Neural progenitor cell (in vitro differentiated cells): ENCODE measurements around the gene HOATZ. TPM values are rescaled to one million over a fixed set of nuclear protein-coding genes. Genes with fewer than 3 reads are reported as not detected.

Source experiments
- DNase-seq: peaks from one replicate; pipeline ENCODE4 v3.0.0-alpha.2; 2016; ENCODE audit warnings: low spot score
- H2AFZ ChIP-seq: fragments of 200-600 bp; sonication (generic); replicated peaks from 2 replicates; pipeline ENCODE4 v1.6.1; 2016; ENCODE audit warnings: antibody characterized with exemption
- H3F3A ChIP-seq: fragments of 200-600 bp; sonication (generic); 2 replicates; pipeline ENCODE4 v1.6.1; 2016; ENCODE audit warnings: antibody characterized with exemption, low read depth
- H3K27ac ChIP-seq: fragments of 200-600 bp; sonication (generic); 2 replicates; pipeline ENCODE4 v1.5.1; 2016; ENCODE audit warnings: mild to moderate bottlenecking
- H3K27me3 ChIP-seq: fragments of 200-600 bp; sonication (generic); 2 replicates; pipeline ENCODE4 v1.6.1; 2016; ENCODE audit warnings: mild to moderate bottlenecking, moderate library complexity
- H3K36me3 ChIP-seq: fragments of 200-600 bp; sonication (generic); 2 replicates; pipeline ENCODE4 v1.5.1; 2016
- H3K4me1 ChIP-seq: fragments of 200-600 bp; sonication (generic); 2 replicates; pipeline ENCODE4 v1.6.1; 2016; ENCODE audit warnings: mixed run types
- H3K4me2 ChIP-seq: fragments of 200-600 bp; sonication (generic); 2 replicates; pipeline ENCODE4 v1.6.1; 2016
- H3K4me3 ChIP-seq: fragments of 200-600 bp; sonication (generic); 2 replicates; pipeline ENCODE4 v1.5.1; 2016
- H3K79me2 ChIP-seq: fragments of 200-600 bp; sonication (generic); 2 replicates; pipeline ENCODE4 v1.6.1; 2016; ENCODE audit warnings: low read depth
- H3K9ac ChIP-seq: fragments of 200-600 bp; sonication (generic); 2 replicates; pipeline ENCODE4 v1.6.1; 2016
- H3K9me3 ChIP-seq: fragments of 200-600 bp; sonication (generic); 2 replicates; pipeline ENCODE4 v1.5.1; 2016; ENCODE audit warnings: low read depth
- H4K20me1 ChIP-seq: fragments of 200-600 bp; sonication (generic); 2 replicates; pipeline ENCODE4 v1.6.1; 2016; ENCODE audit warnings: low read depth
- H3K27ac Mint-ChIP-seq: 3 replicates; pipeline ENCODE4 v1.8.0; 2021; ENCODE audit warnings: mixed read lengths
- H3K27me3 Mint-ChIP-seq: 2 replicates; pipeline ENCODE4 v1.8.0; 2022; ENCODE audit warnings: low read depth, mild to moderate bottlenecking, inconsistent platforms, moderate library complexity, mixed read lengths; ENCODE audit not compliant: insufficient read depth
- H3K36me3 Mint-ChIP-seq: 3 replicates; pipeline ENCODE4 v1.8.0; 2021; ENCODE audit warnings: mixed read lengths
- H3K4me1 Mint-ChIP-seq: 3 replicates; pipeline ENCODE4 v1.8.0; 2021; ENCODE audit warnings: mixed read lengths
- H3K4me3 Mint-ChIP-seq: 3 replicates; pipeline ENCODE4 v1.8.0; 2021; ENCODE audit warnings: mild to moderate bottlenecking, moderate library complexity, mixed read lengths
- H3K9me3 Mint-ChIP-seq: 3 replicates; pipeline ENCODE4 v1.8.0; 2020; ENCODE audit warnings: mixed read lengths
- EZH2 ChIP-seq: fragments of 200-600 bp; sonication (generic); IDR thresholded peaks from 2 replicates; pipeline ENCODE4 v1.6.1; 2017; ENCODE audit warnings: antibody characterized with exemption, mild to moderate bottlenecking, moderate library complexity
- EZH2phosphoT487 ChIP-seq: fragments of 200-600 bp; sonication (generic); IDR thresholded peaks from 2 replicates; pipeline ENCODE4 v1.6.1; 2017; ENCODE audit warnings: antibody characterized with exemption
- total RNA-seq: library from RNA; depleted of rRNA; stranded (reverse); fragments of >200 nt; gene quantifications from 2 replicates; pipeline ENCODE4 v1.2.3, GENCODE V29; 2015; ENCODE audit warnings: low replicate concordance
- TF ChIP-seq, protein P1 (sequence below): fragments of 200-600 bp; sonication (generic); IDR thresholded peaks from 2 replicates; pipeline ENCODE4 v1.5.1; 2017; ENCODE audit warnings: antibody characterized with exemption, mild to moderate bottlenecking

Gene HOATZ
- total RNA-seq, 1 donor from 2014 or later: not detected

DNA sequence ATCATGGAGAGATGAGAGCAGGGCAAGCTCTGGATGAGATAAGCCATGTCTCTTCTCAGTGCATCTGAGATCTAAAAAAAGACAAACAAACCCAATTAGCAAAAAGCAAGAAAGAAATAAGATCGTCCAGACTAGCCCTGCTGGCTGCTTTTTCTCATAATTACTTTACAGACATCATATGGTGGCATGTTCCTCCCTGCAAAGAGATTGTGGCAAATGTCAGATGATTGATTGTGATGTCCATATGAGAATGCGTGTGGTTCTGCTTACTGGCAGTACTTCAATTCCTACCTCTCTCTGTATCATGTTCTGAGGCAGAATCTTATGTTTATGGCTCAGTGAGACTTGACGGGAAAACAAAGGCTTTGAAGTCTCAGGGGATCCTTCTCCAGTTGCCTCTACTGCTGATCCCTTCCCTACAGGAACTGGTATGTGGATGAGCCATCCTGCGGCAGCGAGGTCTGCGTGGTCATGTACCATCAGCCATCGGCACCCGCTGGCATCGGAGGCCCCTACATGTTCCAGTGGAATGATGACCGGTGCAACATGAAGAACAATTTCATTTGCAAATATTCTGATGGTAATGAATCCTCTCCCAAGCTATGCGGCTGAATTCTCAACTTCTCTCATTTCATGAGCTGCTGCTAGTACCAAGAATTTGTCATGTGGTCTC lies 34.8 kb downstream of the HOATZ start:
- TF ChIP-seq, protein P1, sequence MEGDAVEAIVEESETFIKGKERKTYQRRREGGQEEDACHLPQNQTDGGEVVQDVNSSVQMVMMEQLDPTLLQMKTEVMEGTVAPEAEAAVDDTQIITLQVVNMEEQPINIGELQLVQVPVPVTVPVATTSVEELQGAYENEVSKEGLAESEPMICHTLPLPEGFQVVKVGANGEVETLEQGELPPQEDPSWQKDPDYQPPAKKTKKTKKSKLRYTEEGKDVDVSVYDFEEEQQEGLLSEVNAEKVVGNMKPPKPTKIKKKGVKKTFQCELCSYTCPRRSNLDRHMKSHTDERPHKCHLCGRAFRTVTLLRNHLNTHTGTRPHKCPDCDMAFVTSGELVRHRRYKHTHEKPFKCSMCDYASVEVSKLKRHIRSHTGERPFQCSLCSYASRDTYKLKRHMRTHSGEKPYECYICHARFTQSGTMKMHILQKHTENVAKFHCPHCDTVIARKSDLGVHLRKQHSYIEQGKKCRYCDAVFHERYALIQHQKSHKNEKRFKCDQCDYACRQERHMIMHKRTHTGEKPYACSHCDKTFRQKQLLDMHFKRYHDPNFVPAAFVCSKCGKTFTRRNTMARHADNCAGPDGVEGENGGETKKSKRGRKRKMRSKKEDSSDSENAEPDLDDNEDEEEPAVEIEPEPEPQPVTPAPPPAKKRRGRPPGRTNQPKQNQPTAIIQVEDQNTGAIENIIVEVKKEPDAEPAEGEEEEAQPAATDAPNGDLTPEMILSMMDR: no peak
- TF ChIP-seq EZH2phosphoT487: no peak
- no peak for TF ChIP-seq EZH2
- Mint-ChIP-seq H3K36me3 (no peaks in the 10 kb centered on the region), H3K4me3 (no peak overlapping the region), H3K9me3 (no peaks in the 10 kb centered on the region), H3K27me3 (no peaks in the 10 kb centered on the region), H3K4me1 (no peaks in the 10 kb centered on the region), H3K27ac (no peak overlapping the region)
- Histone ChIP-seq H3K4me3 (no peak overlapping the region), H2AFZ (no peak overlapping the region), H3K79me2 (no peaks in the 10 kb centered on the region), H3K4me2 (no peak overlapping the region), H3K4me1 (peaks cover 12% of the 10 kb centered on the region), H3F3A (no peaks in the 10 kb centered on the region), H3K27ac (no peak overlapping the region), H3K36me3 (no peaks in the 10 kb centered on the region), H3K9ac (no peak overlapping the region), H3K9me3 (no peaks in the 10 kb centered on the region), H3K27me3 (peaks cover 2% of the 10 kb centered on the region), H4K20me1 (no peaks in the 10 kb centered on the region)
- DNase-seq: no peak

DNA sequence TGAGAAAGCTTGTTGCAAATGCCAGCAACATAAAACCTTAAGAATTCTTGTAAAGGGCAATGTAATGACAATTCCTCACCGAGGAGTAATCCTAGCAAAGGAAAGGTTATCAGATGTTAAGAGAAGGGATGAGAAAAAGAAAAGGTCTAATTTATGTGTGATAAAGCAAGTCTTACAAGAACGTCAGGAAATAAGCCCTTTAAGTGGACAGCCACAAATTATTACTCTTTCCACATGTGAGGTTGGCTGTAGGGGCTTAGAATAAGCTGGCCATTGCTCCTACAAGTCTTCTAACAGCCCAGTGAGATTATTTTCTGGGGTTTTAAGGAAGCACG lies 35.3 kb downstream of the HOATZ start:
- Histone ChIP-seq H3K36me3 (no peaks in the 10 kb centered on the region), H4K20me1 (no peaks in the 10 kb centered on the region), H3K9me3 (no peaks in the 10 kb centered on the region), H3K79me2 (no peaks in the 10 kb centered on the region), H3K4me2 (no peak overlapping the region), H3K27me3 (no peaks in the 10 kb centered on the region), H3F3A (no peaks in the 10 kb centered on the region), H3K4me3 (no peak overlapping the region), H3K27ac (no peak overlapping the region), H3K4me1 (peaks cover 12% of the 10 kb centered on the region), H3K9ac (no peak overlapping the region), H2AFZ (no peak overlapping the region)
- Mint-ChIP-seq H3K27ac (no peak overlapping the region), H3K36me3 (no peaks in the 10 kb centered on the region), H3K4me1 (no peaks in the 10 kb centered on the region), H3K27me3 (no peaks in the 10 kb centered on the region), H3K9me3 (no peaks in the 10 kb centered on the region), H3K4me3 (no peak overlapping the region)
- no peak for DNase-seq
- TF ChIP-seq EZH2 (no peak), EZH2phosphoT487 (no peak)
- TF ChIP-seq, protein P1: no peak

DNA sequence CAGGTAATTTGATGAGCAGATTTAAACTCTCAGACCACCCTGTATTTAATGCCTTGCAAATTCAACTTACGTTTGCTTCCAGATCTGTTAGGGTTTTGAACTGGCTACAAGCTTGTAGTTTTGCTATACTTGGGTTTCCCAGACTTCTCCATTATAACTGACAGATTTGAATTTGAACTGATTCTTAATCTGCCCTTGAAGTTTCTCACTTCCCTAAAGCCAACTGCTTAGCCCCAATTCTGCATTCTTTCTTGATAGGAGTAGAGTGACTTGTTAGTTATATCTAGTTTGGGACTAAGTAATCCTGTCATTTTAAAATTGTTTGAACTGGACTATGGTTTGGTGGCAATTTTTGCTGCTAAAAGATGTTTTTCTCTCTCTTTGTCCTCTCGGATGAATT lies 35.7 kb downstream of the HOATZ start:
- Histone ChIP-seq H3K27me3 (no peaks in the 10 kb centered on the region), H3K79me2 (no peaks in the 10 kb centered on the region), H3K4me2 (no peak overlapping the region), H3F3A (no peaks in the 10 kb centered on the region), H3K27ac (no peak overlapping the region), H3K36me3 (no peaks in the 10 kb centered on the region), H3K9ac (no peak overlapping the region), H3K4me3 (no peak overlapping the region), H3K4me1 (peaks cover 12% of the 10 kb centered on the region), H2AFZ (no peak overlapping the region), H3K9me3 (no peaks in the 10 kb centered on the region), H4K20me1 (no peaks in the 10 kb centered on the region)
- DNase-seq: no peak
- H3K27me3 Mint-ChIP-seq: no peaks in the 10 kb centered on the region
- H3K4me1 Mint-ChIP-seq: no peaks in the 10 kb centered on the region
- no peaks in the 10 kb centered on the region for H3K36me3 Mint-ChIP-seq
- TF ChIP-seq EZH2: no peak
- TF ChIP-seq EZH2phosphoT487: no peak
- TF ChIP-seq, protein P1: no peak
- peaks cover under 1% of the 10 kb centered on the region for H3K9me3 Mint-ChIP-seq
- H3K4me3 Mint-ChIP-seq: no peak overlapping the region
- H3K27ac Mint-ChIP-seq: no peak overlapping the region
